Measurements from ENCODE around the gene DMRTB1. TPM values are rescaled to one million over a fixed set of nuclear protein-coding genes. Genes with fewer than 3 reads are reported as not detected.

Gene DMRTB1
- total RNA-seq, 2 donors from 2014 or later = not detected

DNA sequence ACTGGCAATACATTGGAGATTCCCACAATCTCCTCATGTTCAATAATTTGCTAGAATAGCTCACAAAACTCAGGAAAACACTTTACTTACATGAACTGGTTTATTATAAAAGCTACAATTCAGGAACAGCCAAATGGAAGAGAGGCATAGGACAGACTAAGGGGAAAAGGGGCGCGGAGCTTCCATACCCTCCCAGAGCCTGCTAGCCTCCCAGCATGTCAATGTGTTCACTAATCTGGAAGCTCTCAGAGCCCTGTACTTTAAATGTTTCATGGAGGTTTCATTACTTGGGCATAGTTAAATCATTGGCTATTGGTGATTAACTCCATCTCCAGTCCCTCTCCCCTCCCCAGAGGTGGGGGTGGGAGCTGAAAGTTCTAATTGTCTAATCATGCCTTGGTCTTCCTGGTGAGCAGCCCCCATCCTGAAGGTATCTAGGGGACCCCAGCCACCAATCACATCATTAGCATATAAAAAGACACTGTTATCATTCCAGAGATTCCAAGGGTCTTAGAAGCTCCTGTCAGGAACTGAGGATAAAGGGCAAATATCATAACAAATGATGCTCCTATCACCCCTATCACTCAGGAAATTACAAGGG is 10.9 kb upstream of the DMRTB1 start:
- Histone ChIP-seq H3K4me1 (no peaks in the 10 kb centered on the region), H3K27me3 (no peaks in the 10 kb centered on the region), H3K36me3 (no peaks in the 10 kb centered on the region), H3K27ac (no peak overlapping the region), H3K4me3 (no peak overlapping the region), H3K9me3 (no peaks in the 10 kb centered on the region)
- no peak for DNase-seq (ENCODE audit: low spot score)
- no peak for TF ChIP-seq CTCF (IDR thresholded peaks at IDR 0.05)

DNA sequence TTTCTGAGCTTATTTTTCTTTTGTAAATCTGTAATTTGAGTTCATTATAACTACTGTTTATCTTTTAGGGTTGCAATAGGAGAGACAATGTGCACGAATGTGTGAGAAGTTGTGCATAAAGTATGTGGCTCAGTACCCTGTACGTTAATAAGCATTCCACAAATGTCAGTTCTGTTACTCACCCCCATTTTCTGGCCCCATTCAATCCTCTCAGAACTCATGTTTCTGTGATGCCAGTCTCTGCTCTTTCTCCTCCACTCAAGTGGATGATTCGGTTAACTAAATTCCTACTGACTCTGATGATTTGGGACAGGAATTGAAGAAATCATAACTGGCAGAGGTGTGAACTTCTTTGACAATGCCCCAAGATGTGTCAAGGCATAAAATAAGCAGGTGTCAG is 10.2 kb upstream of the DMRTB1 start:
- DNase-seq (ENCODE audit: low spot score) = no peak
- H3K27ac ChIP-seq = no peak overlapping the region
- H3K36me3 ChIP-seq = no peaks in the 10 kb centered on the region
- TF ChIP-seq CTCF (IDR thresholded peaks at IDR 0.05) = no peak
- H3K9me3 ChIP-seq = no peaks in the 10 kb centered on the region
- H3K27me3 ChIP-seq = no peaks in the 10 kb centered on the region
- no peak overlapping the region for H3K4me3 ChIP-seq
- no peaks in the 10 kb centered on the region for H3K4me1 ChIP-seq

- no peaks in the 10 kb centered on the region for H3K4me1 ChIP-seq
- TF ChIP-seq CTCF (IDR thresholded peaks at IDR 0.05) = no peak
- no peak overlapping the region for H3K27ac ChIP-seq
- no peak overlapping the region for H3K4me3 ChIP-seq
- no peaks in the 10 kb centered on the region for H3K9me3 ChIP-seq
- no peaks in the 10 kb centered on the region for H3K36me3 ChIP-seq
- H3K27me3 ChIP-seq = no peaks in the 10 kb centered on the region
- DNase-seq (ENCODE audit: low spot score) = no peak
Measured at GRCh38 chr1:53449693-53450092, 9.5 kb upstream of the DMRTB1 start.

- Histone ChIP-seq H3K9me3 (no peaks in the 10 kb centered on the region), H3K27me3 (no peaks in the 10 kb centered on the region), H3K4me3 (no peak overlapping the region), H3K27ac (no peak overlapping the region), H3K36me3 (no peaks in the 10 kb centered on the region), H3K4me1 (no peaks in the 10 kb centered on the region)
- no peak for DNase-seq (ENCODE audit: low spot score)
- TF ChIP-seq CTCF (IDR thresholded peaks at IDR 0.05) = no peak
Measured at GRCh38 chr1:53450225-53450624, 9.0 kb upstream of the DMRTB1 start.

DNA sequence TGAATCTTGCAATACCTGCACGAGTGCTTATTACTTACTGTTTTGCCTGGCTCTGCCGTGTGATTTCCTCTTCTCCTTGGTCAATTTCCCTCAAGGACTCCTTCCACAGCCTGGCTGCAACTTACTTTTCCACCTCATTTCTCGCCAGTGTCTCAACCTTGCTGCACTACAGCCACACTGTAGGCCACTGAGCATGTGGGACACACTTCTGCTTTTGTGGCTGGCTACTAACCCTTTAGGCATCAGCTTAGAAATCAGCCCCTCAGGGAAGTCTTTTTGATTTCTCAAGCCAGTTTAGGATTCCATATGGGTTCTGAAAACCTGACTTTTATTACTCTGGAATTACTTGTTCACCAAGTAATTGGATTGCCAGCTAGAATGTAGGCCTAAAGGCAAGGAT is 5.2 kb upstream of the DMRTB1 start:
- no peaks in the 10 kb centered on the region for H3K9me3 ChIP-seq

More for the DNA sequence above, 5.2 kb upstream of the DMRTB1 start:
- Histone ChIP-seq H3K36me3 (no peaks in the 10 kb centered on the region), H3K4me1 (no peaks in the 10 kb centered on the region), H3K27ac (no peak overlapping the region), H3K4me3 (no peak overlapping the region), H3K27me3 (no peaks in the 10 kb centered on the region)
- TF ChIP-seq CTCF (IDR thresholded peaks at IDR 0.05) = no peak
- no peak for DNase-seq (ENCODE audit: low spot score)

Measured in right atrium auricular region (tissue), 2 donors.